Measurements from ENCODE around the gene GNG12.

- TF ChIP-seq CTCF (conservative IDR thresholded peaks at IDR 0.05) (no peak), EZH2 (IDR thresholded peaks at IDR 0.05; ENCODE audit: low read depth) (no peak)
Measured at GRCh38 chr1:67771749-67772148, 61.5 kb downstream of the GNG12 start.

Measured in PC-9 (cell line).